GM12874 (cell line): Measurements from ENCODE around the gene DYNC1I1.

Experiments used
- TF ChIP-seq, protein P1 (sequence below): IDR thresholded peaks from 2 replicates; pipeline ENCODE4 v1.5.1; 2011; ENCODE audit warnings: low read depth, mild to moderate bottlenecking, control low read depth, low read length, moderate library complexity; ENCODE audit not compliant: insufficient read depth

The DYNC1I1 gene

GRCh38 chr7:95749515-95749914 is 22.8 kb upstream of the DYNC1I1 start:
- TF ChIP-seq, protein P1, sequence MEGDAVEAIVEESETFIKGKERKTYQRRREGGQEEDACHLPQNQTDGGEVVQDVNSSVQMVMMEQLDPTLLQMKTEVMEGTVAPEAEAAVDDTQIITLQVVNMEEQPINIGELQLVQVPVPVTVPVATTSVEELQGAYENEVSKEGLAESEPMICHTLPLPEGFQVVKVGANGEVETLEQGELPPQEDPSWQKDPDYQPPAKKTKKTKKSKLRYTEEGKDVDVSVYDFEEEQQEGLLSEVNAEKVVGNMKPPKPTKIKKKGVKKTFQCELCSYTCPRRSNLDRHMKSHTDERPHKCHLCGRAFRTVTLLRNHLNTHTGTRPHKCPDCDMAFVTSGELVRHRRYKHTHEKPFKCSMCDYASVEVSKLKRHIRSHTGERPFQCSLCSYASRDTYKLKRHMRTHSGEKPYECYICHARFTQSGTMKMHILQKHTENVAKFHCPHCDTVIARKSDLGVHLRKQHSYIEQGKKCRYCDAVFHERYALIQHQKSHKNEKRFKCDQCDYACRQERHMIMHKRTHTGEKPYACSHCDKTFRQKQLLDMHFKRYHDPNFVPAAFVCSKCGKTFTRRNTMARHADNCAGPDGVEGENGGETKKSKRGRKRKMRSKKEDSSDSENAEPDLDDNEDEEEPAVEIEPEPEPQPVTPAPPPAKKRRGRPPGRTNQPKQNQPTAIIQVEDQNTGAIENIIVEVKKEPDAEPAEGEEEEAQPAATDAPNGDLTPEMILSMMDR: no peak

DNA sequence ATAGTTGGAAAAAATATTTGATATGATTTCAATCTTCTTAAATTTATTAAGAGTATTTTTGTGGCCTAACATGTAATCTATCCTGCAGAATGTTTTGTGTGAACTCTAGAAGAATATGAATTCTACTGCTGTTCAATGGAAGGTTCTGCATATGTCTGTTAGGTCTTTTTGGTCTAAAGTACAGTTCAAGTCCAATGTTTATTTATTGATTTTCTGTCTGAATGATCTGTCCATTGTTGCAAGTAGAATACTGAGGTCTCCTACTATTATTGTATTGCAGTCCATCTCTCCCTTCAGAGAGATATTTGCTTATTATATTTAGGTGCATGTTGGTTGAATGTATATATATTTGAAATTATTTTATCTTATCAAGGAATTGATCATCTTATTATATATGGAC is 18.9 kb upstream of the DYNC1I1 start:
- TF ChIP-seq, protein P1: no peak

DNA sequence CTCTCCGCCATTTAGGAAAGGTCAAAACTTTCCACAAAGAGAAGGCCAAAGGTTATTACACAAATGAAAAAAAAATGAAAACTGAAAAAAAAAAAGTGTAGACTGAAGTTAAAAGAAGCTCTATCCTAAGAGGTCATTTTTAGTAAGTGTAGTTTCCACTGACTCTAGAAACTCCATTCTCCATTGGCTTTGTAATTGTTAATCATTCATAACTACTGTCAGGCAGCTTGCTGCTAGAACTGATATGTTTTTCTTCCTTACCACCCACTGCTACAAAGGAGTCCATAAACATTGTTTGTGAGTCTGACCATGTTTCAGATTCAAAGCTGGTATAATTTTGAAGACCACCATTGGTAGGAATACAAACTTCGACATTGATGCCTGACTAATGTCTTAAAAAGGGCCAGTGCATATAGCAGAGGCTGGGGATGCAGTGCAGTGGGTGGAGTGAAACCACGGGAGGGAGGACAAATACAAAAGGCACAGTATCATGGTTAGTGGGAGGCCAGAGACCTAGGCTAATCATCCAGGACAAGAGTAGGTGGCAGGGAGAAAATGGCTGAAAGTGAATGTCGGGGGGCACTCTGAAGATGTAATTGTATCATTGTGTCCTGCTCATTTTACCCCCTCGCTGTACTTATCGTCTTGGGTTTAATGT is 16.9 kb upstream of the DYNC1I1 start:
- TF ChIP-seq, protein P1: no peak

DNA sequence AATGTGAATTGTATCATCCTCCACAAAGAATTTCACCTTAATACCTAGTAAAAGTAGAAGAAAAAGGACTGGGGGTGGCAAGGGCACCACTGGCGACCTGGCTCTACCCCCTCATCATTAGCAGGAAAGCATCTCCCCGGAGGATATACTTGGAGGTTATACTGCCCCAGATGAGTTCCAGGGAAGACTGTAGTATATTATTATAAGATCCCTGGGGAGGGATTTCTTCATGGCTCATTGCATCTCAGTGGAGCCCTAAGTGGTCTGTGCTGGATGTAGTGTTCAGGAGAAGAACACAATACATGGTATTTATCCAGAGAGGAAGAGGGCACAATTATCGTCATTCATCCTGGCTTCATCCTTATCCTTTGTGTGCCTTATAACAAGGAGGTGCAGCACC is 14.2 kb upstream of the DYNC1I1 start:
- TF ChIP-seq, protein P1: no peak

- TF ChIP-seq, protein P1: no peak
These were observed 6.3 kb upstream of the DYNC1I1 start for GRCh38 chr7:95766086-95766485.

DNA sequence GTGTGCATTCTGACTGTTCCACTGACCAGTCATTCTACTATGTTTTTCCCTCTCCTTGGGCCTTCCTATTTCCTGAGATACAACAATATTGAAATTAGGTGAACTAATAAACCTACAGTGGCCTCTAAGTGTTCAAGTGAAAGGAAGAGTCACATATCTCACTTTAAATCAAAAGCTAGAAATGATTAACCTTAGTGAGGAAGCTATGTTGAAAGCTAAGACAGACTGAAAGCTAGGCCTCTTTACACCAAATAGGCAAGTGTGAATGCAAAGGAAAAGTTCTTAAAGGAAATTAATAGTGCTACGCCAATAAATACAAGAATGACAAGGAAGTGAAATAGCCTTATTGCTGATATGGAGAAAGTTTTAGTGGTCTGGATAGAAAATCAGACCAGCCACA is 5.7 kb upstream of the DYNC1I1 start:
- TF ChIP-seq, protein P1: no peak

DNA sequence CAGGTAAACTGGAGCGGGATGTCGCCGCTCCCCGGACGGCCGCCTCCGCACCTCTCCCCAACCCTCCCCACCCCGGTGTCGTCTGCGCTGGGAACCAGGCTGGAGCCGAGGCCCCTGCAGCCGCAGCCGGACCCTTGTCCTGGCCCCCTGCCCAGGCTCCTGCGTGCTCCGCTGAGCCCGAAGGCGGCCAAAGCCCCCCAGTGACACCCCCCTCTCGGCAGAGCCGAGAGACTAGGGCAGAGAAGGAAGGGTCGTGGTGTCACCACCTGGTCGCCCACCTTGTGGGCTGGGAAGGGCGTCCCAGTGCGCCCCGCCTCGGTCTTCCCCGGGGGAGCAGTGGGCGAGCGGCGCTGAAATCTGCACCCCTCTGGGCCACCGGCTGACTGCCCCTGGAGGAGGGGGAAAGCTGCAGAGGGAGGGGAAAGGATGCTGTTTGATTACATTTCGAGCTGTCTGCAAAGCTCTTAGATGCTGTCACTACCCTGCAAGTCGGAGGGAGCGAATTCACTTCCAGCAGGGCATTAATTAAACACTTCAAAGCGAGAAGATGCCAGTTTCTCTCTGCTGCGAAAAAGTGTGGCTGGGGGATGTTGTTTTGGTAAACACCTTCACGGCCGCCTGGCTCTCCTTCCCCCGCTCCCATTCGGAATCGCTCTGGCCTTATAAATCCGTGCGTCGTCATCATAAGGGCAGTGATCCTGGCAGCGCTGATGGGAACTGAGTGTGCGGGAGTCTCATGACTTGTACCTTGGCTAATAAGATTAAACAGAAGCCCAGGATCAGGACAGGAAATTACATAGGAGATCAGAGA is 622 bp downstream of the DYNC1I1 start:
- TF ChIP-seq, protein P1: no peak
